WTC11 (cell line): ENCODE measurements around the gene ANAPC7.

Experiments used
- CREM ChIP-seq: sonication (generic); formaldehyde crosslinking; IDR thresholded peaks from 2 replicates; pipeline ENCODE4 v1.8.1; 2022; ENCODE audit warnings: mild to moderate bottlenecking, missing genetic modification reagents, moderate library complexity
- ESRRA ChIP-seq: sonication (generic); formaldehyde crosslinking; IDR thresholded peaks from 2 replicates; pipeline ENCODE4 v1.8.1; 2022; ENCODE audit warnings: mild to moderate bottlenecking, missing genetic modification reagents, borderline replicate concordance
- FOXJ3 ChIP-seq: sonication (generic); formaldehyde crosslinking; IDR thresholded peaks from 2 replicates; pipeline ENCODE4 v1.9.0; 2021; ENCODE audit warnings: missing genetic modification reagents, mild to moderate bottlenecking, borderline replicate concordance
- GRHL2 ChIP-seq: fragments of 250-450 bp; sonication (Bioruptor Pico); IDR thresholded peaks from 2 replicates; pipeline ENCODE4 v1.8.0; 2022; ENCODE audit warnings: mild to moderate bottlenecking, moderate library complexity; ENCODE audit not compliant: insufficient replicate concordance, severe bottlenecking
- HMGA2 ChIP-seq: fragments of 250-450 bp; sonication (Bioruptor Pico); IDR thresholded peaks from 2 replicates; pipeline ENCODE4 v1.4.0; 2021; ENCODE audit warnings: mild to moderate bottlenecking, moderate library complexity
- SP1 ChIP-seq: sonication (generic); formaldehyde crosslinking; conservative IDR thresholded peaks from 2 replicates; pipeline ENCODE4 v1.8.1; 2022; ENCODE audit warnings: missing genetic modification reagents
- ZNF138 ChIP-seq: sonication (generic); formaldehyde crosslinking; conservative IDR thresholded peaks from 2 replicates; pipeline ENCODE4 v1.8.1; 2022; ENCODE audit warnings: mild to moderate bottlenecking, moderate library complexity, missing genetic modification reagents
- ZNF281 ChIP-seq: sonication (generic); formaldehyde crosslinking; IDR thresholded peaks from 2 replicates; pipeline ENCODE4 v1.8.0; 2023; ENCODE audit warnings: mild to moderate bottlenecking, missing genetic modification reagents
- ZNF671 ChIP-seq: fragments of 250-450 bp; sonication (Bioruptor Pico); IDR thresholded peaks from 2 replicates; pipeline ENCODE4 v1.8.0; 2021; ENCODE audit warnings: mild to moderate bottlenecking
- TF ChIP-seq, protein P1 (sequence below): fragments of 200-600 bp; IDR thresholded peaks from 2 replicates; pipeline ENCODE4 v1.8.0; 2022; ENCODE audit warnings: antibody characterized with exemption
- TF ChIP-seq, protein P2 (sequence below): sonication (generic); formaldehyde crosslinking; IDR thresholded peaks from 2 replicates; pipeline ENCODE4 v1.8.0; 2022; ENCODE audit warnings: mild to moderate bottlenecking, missing genetic modification reagents

- TF ChIP-seq, protein P1, sequence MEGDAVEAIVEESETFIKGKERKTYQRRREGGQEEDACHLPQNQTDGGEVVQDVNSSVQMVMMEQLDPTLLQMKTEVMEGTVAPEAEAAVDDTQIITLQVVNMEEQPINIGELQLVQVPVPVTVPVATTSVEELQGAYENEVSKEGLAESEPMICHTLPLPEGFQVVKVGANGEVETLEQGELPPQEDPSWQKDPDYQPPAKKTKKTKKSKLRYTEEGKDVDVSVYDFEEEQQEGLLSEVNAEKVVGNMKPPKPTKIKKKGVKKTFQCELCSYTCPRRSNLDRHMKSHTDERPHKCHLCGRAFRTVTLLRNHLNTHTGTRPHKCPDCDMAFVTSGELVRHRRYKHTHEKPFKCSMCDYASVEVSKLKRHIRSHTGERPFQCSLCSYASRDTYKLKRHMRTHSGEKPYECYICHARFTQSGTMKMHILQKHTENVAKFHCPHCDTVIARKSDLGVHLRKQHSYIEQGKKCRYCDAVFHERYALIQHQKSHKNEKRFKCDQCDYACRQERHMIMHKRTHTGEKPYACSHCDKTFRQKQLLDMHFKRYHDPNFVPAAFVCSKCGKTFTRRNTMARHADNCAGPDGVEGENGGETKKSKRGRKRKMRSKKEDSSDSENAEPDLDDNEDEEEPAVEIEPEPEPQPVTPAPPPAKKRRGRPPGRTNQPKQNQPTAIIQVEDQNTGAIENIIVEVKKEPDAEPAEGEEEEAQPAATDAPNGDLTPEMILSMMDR, result no peak
- TF ChIP-seq ESRRA (CRISPR knock-in tag) (no peak), CREM (CRISPR knock-in tag) (no peak), ZNF671 (no peak), SP1 (CRISPR knock-in tag) (no peak), HMGA2 (CRISPR knock-in tag) (no peak), ZNF281 (CRISPR knock-in tag) (no peak), ZNF138 (CRISPR knock-in tag) (no peak), GRHL2 (CRISPR knock-in tag) (no peak), FOXJ3 (no peak)
- TF ChIP-seq, protein P2, sequence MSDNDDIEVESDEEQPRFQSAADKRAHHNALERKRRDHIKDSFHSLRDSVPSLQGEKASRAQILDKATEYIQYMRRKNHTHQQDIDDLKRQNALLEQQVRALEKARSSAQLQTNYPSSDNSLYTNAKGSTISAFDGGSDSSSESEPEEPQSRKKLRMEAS (CRISPR knock-in tag), result no peak
Observed at GRCh38 chr12:110333201-110333600, 70.3 kb downstream of the ANAPC7 start.
